ENCODE measurements around the gene GALR3. TPM values are rescaled to one million over a fixed set of nuclear protein-coding genes. Genes with fewer than 3 reads are reported as not detected.

The GALR3 gene
- total and polyA plus RNA-seq, 2 experiments from 2014 or later = 0.36 to 0.63 TPM

DNA sequence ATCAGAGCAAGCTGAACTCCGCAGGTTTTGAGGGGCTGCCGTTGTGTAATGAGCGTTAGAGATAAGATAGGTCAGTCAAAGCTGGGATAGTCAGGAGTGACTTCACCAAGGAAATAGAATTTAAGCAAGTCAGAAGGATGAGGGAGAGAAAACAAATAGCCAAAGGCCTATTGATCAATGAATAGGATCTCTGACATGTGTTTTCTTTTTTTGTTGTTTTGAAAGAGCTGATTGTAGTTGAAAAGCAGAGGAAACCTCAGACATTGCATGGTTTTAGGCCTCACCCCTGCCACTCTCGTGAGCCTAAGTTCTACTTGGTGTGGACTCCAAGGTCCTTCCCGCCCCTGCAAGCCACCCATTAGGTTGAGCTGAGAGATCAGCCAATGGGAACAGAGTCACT, 29.2 kb downstream of the GALR3 start (continued):
- TF ChIP-seq ZNF462 (CRISPR knock-in tag; IDR thresholded peaks at IDR 0.05) (no peak), JUNB (IDR thresholded peaks at IDR 0.05; ENCODE audit: unreplicated experiment) (no peak), EZH2 (IDR thresholded peaks at IDR 0.05; ENCODE audit: low read depth, unreplicated experiment) (no peak)

DNA sequence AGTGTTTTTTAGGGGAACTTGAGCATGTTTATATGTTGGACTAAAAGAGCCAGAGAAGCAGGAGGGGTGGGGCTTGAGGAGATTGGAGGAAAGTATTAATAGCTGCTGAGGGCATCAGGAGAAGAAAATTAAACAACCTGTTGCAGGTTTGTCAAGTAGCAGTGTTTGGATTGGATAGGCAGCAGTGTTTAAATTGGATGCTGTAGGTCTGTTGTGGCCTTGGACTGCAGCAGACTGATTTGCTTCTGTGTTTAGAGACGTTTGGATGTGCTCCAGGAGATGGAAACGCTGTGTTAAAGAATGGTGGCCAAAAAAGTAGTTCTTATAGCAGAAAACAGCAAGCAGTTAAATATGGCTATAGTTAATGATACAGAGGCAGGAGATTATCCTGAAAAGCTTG, 31.8 kb downstream of the GALR3 start:
- H3K9me2 ChIP-seq (ENCODE audit: insufficient read depth) = no peaks in the 10 kb centered on the region
- H3K4me1 ChIP-seq (ENCODE audit: insufficient read depth) = peaks cover 7% of the 10 kb centered on the region
- no peak overlapping the region for H3K27ac Mint-ChIP-seq
- peaks cover 2% of the 10 kb centered on the region; the same call in 2 of the 3 replicates for H3K4me1 Mint-ChIP-seq
- H2AFZ ChIP-seq = no peak overlapping the region
- DNase-seq (ENCODE audit: low spot score) (no peak), ATAC-seq (no peak)
- H3F3A ChIP-seq (replicated peaks; ENCODE audit: low read depth) = peaks cover 52% of the 10 kb centered on the region
- peaks cover 71% of the 10 kb centered on the region for H3K79me2 ChIP-seq (replicated peaks; ENCODE audit: insufficient read depth)
- H3K9me3 Mint-ChIP-seq = no peaks in the 10 kb centered on the region
- peaks cover 69% of the 10 kb centered on the region for H4K20me1 ChIP-seq (replicated peaks; ENCODE audit: insufficient read depth)
- H3K27me3 Mint-ChIP-seq (ENCODE audit: insufficient read depth, low read depth, poor library complexity) = peaks cover 1% of the 10 kb centered on the region
- H3K4me2 ChIP-seq = no peak overlapping the region
- peaks cover 93% of the 10 kb centered on the region for H3K36me3 ChIP-seq (ENCODE audit: insufficient read depth)
- no peaks in the 10 kb centered on the region for H3K27me3 ChIP-seq (ENCODE audit: insufficient read depth)
- peaks cover 88% of the 10 kb centered on the region for H3K36me3 Mint-ChIP-seq (ENCODE audit: low read depth)
- no peak overlapping the region for H3K4me3 Mint-ChIP-seq
- H3K4me3 ChIP-seq = no peak overlapping the region
- peak overlapping the region; percentile 50; the same call in 1 of the 2 replicates for H3K27ac ChIP-seq (ENCODE audit: low read depth)
- TF ChIP-seq REST (IDR thresholded peaks at IDR 0.05; ENCODE audit: unreplicated experiment) (no peak), CTCF (conservative IDR thresholded peaks at IDR 0.05; ENCODE audit: low read depth in 2 of 2) (no peak), JUNB (IDR thresholded peaks at IDR 0.05; ENCODE audit: unreplicated experiment) (no peak)
